HG02610 (cell line): ENCODE measurements around the gene PDHB.
A peak's percentile ranks its signal among the peaks of the same experiment; 100 is the strongest.

ENCODE experiments used
- ATAC-seq: cut with Tn5 transposase; IDR thresholded peaks from one replicate; pipeline ENCODE4 v1.9.1; 2021; ENCODE audit warnings: mild to moderate bottlenecking, moderate library complexity; ENCODE audit not compliant: unreplicated experiment

PDHB gene

GRCh38 chr3:58404396-58404795 is 29.2 kb downstream of the PDHB start:
- ATAC-seq: peak; percentile 39

GRCh38 chr3:58403513-58404109 is 30.0 kb downstream of the PDHB start:
- no peak for ATAC-seq

GRCh38 chr3:58398669-58399333 is 34.8 kb downstream of the PDHB start:
- no peak for ATAC-seq

- no peak for ATAC-seq
Measured at GRCh38 chr3:58394339-58394738, 39.3 kb downstream of the PDHB start.

GRCh38 chr3:58392181-58392580 is 41.5 kb downstream of the PDHB start:
- no peak for ATAC-seq

GRCh38 chr3:58391156-58391865 is 42.3 kb downstream of the PDHB start:
- ATAC-seq: no peak

GRCh38 chr3:58388550-58389091 is 45.0 kb downstream of the PDHB start:
- peak; percentile 64 for ATAC-seq

GRCh38 chr3:58387650-58388546 is 45.7 kb downstream of the PDHB start:
- ATAC-seq: no peak

- ATAC-seq: no peak
Measured at GRCh38 chr3:58386626-58387365, 46.8 kb downstream of the PDHB start.

- no peak for ATAC-seq
Measured at GRCh38 chr3:58384381-58385090, 49.1 kb downstream of the PDHB start.

- no peak for ATAC-seq
Measured at GRCh38 chr3:58383904-58384303, 49.7 kb downstream of the PDHB start.

- ATAC-seq: no peak
Measured at GRCh38 chr3:58383476-58383875, 50.2 kb downstream of the PDHB start.

- ATAC-seq: no peak
Measured at GRCh38 chr3:58379351-58380073, 54.1 kb downstream of the PDHB start.

GRCh38 chr3:58377750-58378149 is 55.9 kb downstream of the PDHB start:
- no peak for ATAC-seq
